H9 (cell line): ENCODE results near the gene COLQ. TPM values are rescaled to one million over a fixed set of nuclear protein-coding genes. Genes with fewer than 3 reads are reported as not detected.

Source experiments
- DNase-seq: peaks from one replicate; pipeline ENCODE4 v3.0.0-alpha.2; 2017
- H2AFZ ChIP-seq: one replicate; pipeline ENCODE4 v1.6.1; 2013; ENCODE audit warnings: mild to moderate bottlenecking, low read length, control low read depth, moderate library complexity
- H2AK5ac ChIP-seq: 2 replicates; pipeline ENCODE4 v1.6.1; 2013; ENCODE audit warnings: low read length, control low read depth, mixed read lengths; ENCODE audit not compliant: insufficient read length
- H2BK120ac ChIP-seq: one replicate; pipeline ENCODE4 v1.6.1; 2013; ENCODE audit warnings: low read depth, mild to moderate bottlenecking, low read length, control low read depth, inconsistent platforms; ENCODE audit not compliant: poor library complexity, severe bottlenecking
- H2BK12ac ChIP-seq: 2 replicates; pipeline ENCODE4 v1.6.1; 2013; ENCODE audit warnings: low read length, control low read depth, mixed read lengths, low read depth; ENCODE audit not compliant: insufficient read length
- H2BK15ac ChIP-seq: 2 replicates; pipeline ENCODE4 v1.6.1; 2013; ENCODE audit warnings: low read depth, low read length, control low read depth
- H2BK20ac ChIP-seq: one replicate; pipeline ENCODE4 v1.6.1; 2013; ENCODE audit warnings: low read depth, mild to moderate bottlenecking, low read length, control low read depth, inconsistent platforms; ENCODE audit not compliant: poor library complexity, severe bottlenecking
- H2BK5ac ChIP-seq: 2 replicates; pipeline ENCODE4 v1.6.1; 2013; ENCODE audit warnings: low read length, control low read depth, mixed read lengths; ENCODE audit not compliant: insufficient read length
- H3K14ac ChIP-seq: 2 replicates; pipeline ENCODE4 v1.6.1; 2013; ENCODE audit warnings: low read length, control low read depth; ENCODE audit not compliant: insufficient read depth
- H3K18ac ChIP-seq: 2 replicates; pipeline ENCODE4 v1.6.1; 2013; ENCODE audit warnings: low read depth, mild to moderate bottlenecking, mixed read lengths, low read length, control low read depth; ENCODE audit not compliant: insufficient read length
- H3K23ac ChIP-seq: 2 replicates; pipeline ENCODE4 v1.6.1; 2013; ENCODE audit warnings: low read length, control low read depth, mixed read lengths, low read depth; ENCODE audit not compliant: insufficient read length
- H3K23me2 ChIP-seq: 2 replicates; pipeline ENCODE4 v1.6.1; 2013; ENCODE audit warnings: low read depth, mild to moderate bottlenecking, mixed read lengths, low read length, control low read depth; ENCODE audit not compliant: insufficient read length, poor library complexity, severe bottlenecking
- H3K27ac ChIP-seq: 2 replicates; pipeline ENCODE4 v1.5.1; 2013; ENCODE audit warnings: low read length, control low read depth, mixed read lengths, low read depth; ENCODE audit not compliant: insufficient read length
- H3K27me3 ChIP-seq: 2 replicates; pipeline ENCODE4 v1.6.1; 2013; ENCODE audit warnings: low read length, control low read depth, inconsistent platforms; ENCODE audit not compliant: insufficient read depth
- H3K4ac ChIP-seq: 2 replicates; pipeline ENCODE4 v1.6.1; 2013; ENCODE audit warnings: low read depth, mild to moderate bottlenecking, control low read depth, inconsistent platforms, low read length, moderate library complexity
- H3K4me1 ChIP-seq: 2 replicates; pipeline ENCODE4 v1.6.1; 2013; ENCODE audit warnings: low read length, control low read depth, inconsistent platforms; ENCODE audit not compliant: insufficient read depth
- H3K4me2 ChIP-seq: 2 replicates; pipeline ENCODE4 v1.6.1; 2013; ENCODE audit warnings: low read length, control low read depth, mixed read lengths; ENCODE audit not compliant: insufficient read length, insufficient read depth
- H3K56ac ChIP-seq: 2 replicates; pipeline ENCODE4 v1.6.1; 2013; ENCODE audit warnings: low read depth, mild to moderate bottlenecking, mixed read lengths, low read length, control low read depth; ENCODE audit not compliant: insufficient read length
- H3K79me1 ChIP-seq: 2 replicates; pipeline ENCODE4 v1.6.1; 2013; ENCODE audit warnings: low read depth, mild to moderate bottlenecking, moderate library complexity, low read length, control low read depth, inconsistent platforms; ENCODE audit not compliant: insufficient read depth, poor library complexity, severe bottlenecking
- H3K79me2 ChIP-seq: 2 replicates; pipeline ENCODE4 v1.6.1; 2013; ENCODE audit warnings: low read length, control low read depth, inconsistent platforms; ENCODE audit not compliant: insufficient read depth
- H3K9ac ChIP-seq: 2 replicates; pipeline ENCODE4 v1.6.1; 2013; ENCODE audit warnings: low read length, control low read depth, mixed read lengths; ENCODE audit not compliant: insufficient read length; ENCODE audit errors: extremely low read depth
- H3K9me3 ChIP-seq: one replicate; pipeline ENCODE4 v1.6.1; 2013; ENCODE audit warnings: low read depth, low read length, inconsistent platforms; ENCODE audit not compliant: control insufficient read depth
- H3T11ph ChIP-seq: one replicate; pipeline ENCODE4 v1.6.1; 2013; ENCODE audit warnings: mild to moderate bottlenecking, low read length, control low read depth, inconsistent platforms
- H4K20me1 ChIP-seq: one replicate; pipeline ENCODE4 v1.6.1; 2013; ENCODE audit not compliant: control insufficient read depth, insufficient read length, insufficient read depth
- H4K5ac ChIP-seq: 2 replicates; pipeline ENCODE4 v1.6.1; 2013; ENCODE audit warnings: low read depth, mild to moderate bottlenecking, mixed read lengths, low read length, control low read depth; ENCODE audit not compliant: insufficient read length
- H4K8ac ChIP-seq: replicated peaks from 2 replicates; pipeline ENCODE4 v1.6.1; 2013; ENCODE audit warnings: low read length, control low read depth, mixed read lengths, low read depth; ENCODE audit not compliant: insufficient read length
- H4K91ac ChIP-seq: 2 replicates; pipeline ENCODE4 v1.6.1; 2013; ENCODE audit warnings: low read depth, mild to moderate bottlenecking, moderate library complexity, mixed read lengths, low read length, control low read depth; ENCODE audit not compliant: insufficient read length
- H3K27ac Mint-ChIP-seq, 3 experiments: 2 replicates in 2 of 3; 3 replicates in 1 of 3; pipeline ENCODE4 v1.8.0; 2020 to 2021; ENCODE audit warnings: mixed read lengths in 3 of 3, mild to moderate bottlenecking in 1 of 3, moderate library complexity in 1 of 3
- H3K27me3 Mint-ChIP-seq: 2 replicates; pipeline ENCODE4 v1.8.0; 2021; ENCODE audit warnings: low read depth, mild to moderate bottlenecking, moderate library complexity, mixed read lengths
- H3K36me3 Mint-ChIP-seq, 3 experiments: 2 replicates in 2 of 3; 3 replicates in 1 of 3; pipeline ENCODE4 v1.8.0; 2020 to 2021; ENCODE audit warnings: low read depth in 3 of 3, mixed read lengths in 3 of 3; ENCODE audit not compliant: insufficient read depth in 1 of 3
- H3K4me1 Mint-ChIP-seq, 2 experiments: 2 replicates each; pipeline ENCODE4 v1.8.0; 2020; ENCODE audit warnings: mixed read lengths in 2 of 2
- H3K4me3 Mint-ChIP-seq, 2 experiments: 2 replicates in 1 of 2; 3 replicates in 1 of 2; pipeline ENCODE4 v1.8.0; 2020 to 2021; ENCODE audit warnings: mild to moderate bottlenecking in 2 of 2, mixed read lengths in 2 of 2, moderate library complexity in 1 of 2
- H3K9me3 Mint-ChIP-seq, 2 experiments: 2 replicates in 1 of 2; 3 replicates in 1 of 2; pipeline ENCODE4 v1.8.0; 2020; ENCODE audit warnings: mild to moderate bottlenecking in 2 of 2, mixed read lengths in 2 of 2, moderate library complexity in 1 of 2
- WGBS: extraction: QIAGEN DNeasy Blood & Tissue Kit; methylation state at CpG from one replicate; pipeline ENCODE4 v1.1.7; 2013; ENCODE audit warnings: missing lambda C conversion rate, low lambda C conversion rate, mixed read lengths; ENCODE audit not compliant: insufficient read length; ENCODE audit errors: extremely low coverage; 5-methylcytosine and 5-hydroxymethylcytosine counted together
- total RNA-seq: library from RNA; stranded (reverse); gene quantifications from 2 replicates; pipeline ENCODE4 v1.2.1, GENCODE V29; 2021
- TF ChIP-seq, protein P1 (sequence below): fragments of 200-600 bp; sonication (generic); conservative IDR thresholded peaks from 3 replicates; pipeline ENCODE4 v1.8.0; 2021; ENCODE audit warnings: antibody characterized with exemption, mild to moderate bottlenecking

The COLQ gene
- total RNA-seq, 1 experiment from 2014 or later = 0.61 TPM

- H2BK12ac ChIP-seq = no peak overlapping the region
- no peak overlapping the region for H2BK5ac ChIP-seq
- no peak overlapping the region for H3T11ph ChIP-seq
- no peaks in the 10 kb centered on the region for H3K9me3 Mint-ChIP-seq
- no peak overlapping the region for H3K27ac ChIP-seq
- no peaks in the 10 kb centered on the region for H3K36me3 Mint-ChIP-seq
- peaks cover 13% of the 10 kb centered on the region for H3K27me3 Mint-ChIP-seq
- H3K4ac ChIP-seq = no peak overlapping the region
- no peak overlapping the region for H2BK120ac ChIP-seq
- no peak overlapping the region for H3K23ac ChIP-seq
- H3K18ac ChIP-seq = no peak overlapping the region
- H3K27me3 ChIP-seq = no peaks in the 10 kb centered on the region
- peaks cover 22% of the 10 kb centered on the region in 2 experiments for H3K4me1 Mint-ChIP-seq
- no peak overlapping the region for H3K9ac ChIP-seq
- H2BK15ac ChIP-seq = no peak overlapping the region
- WGBS = no CpG with 5 or more reads among the region's 7 CpGs
- no peaks in the 10 kb centered on the region for H3K23me2 ChIP-seq
- H4K20me1 ChIP-seq = no peaks in the 10 kb centered on the region
- H3K27ac Mint-ChIP-seq = no peak overlapping the region
- H3K79me2 ChIP-seq = no peaks in the 10 kb centered on the region
- H3K4me1 ChIP-seq = peaks cover 3% of the 10 kb centered on the region; the same call in 1 of the 2 replicates
- no peak overlapping the region for H4K8ac ChIP-seq
- no peaks in the 10 kb centered on the region for H3K79me1 ChIP-seq
- H3K9me3 ChIP-seq = no peaks in the 10 kb centered on the region
- H4K91ac ChIP-seq = no peak overlapping the region
- no peak overlapping the region for H4K5ac ChIP-seq
- DNase-seq = no peak
- TF ChIP-seq, protein P1, sequence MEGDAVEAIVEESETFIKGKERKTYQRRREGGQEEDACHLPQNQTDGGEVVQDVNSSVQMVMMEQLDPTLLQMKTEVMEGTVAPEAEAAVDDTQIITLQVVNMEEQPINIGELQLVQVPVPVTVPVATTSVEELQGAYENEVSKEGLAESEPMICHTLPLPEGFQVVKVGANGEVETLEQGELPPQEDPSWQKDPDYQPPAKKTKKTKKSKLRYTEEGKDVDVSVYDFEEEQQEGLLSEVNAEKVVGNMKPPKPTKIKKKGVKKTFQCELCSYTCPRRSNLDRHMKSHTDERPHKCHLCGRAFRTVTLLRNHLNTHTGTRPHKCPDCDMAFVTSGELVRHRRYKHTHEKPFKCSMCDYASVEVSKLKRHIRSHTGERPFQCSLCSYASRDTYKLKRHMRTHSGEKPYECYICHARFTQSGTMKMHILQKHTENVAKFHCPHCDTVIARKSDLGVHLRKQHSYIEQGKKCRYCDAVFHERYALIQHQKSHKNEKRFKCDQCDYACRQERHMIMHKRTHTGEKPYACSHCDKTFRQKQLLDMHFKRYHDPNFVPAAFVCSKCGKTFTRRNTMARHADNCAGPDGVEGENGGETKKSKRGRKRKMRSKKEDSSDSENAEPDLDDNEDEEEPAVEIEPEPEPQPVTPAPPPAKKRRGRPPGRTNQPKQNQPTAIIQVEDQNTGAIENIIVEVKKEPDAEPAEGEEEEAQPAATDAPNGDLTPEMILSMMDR = no peak
- H2AK5ac ChIP-seq = no peak overlapping the region
- H3K14ac ChIP-seq = no peak overlapping the region
- no peak overlapping the region for H2AFZ ChIP-seq
- no peak overlapping the region for H3K4me3 Mint-ChIP-seq
- no peak overlapping the region for H3K56ac ChIP-seq
- H3K4me2 ChIP-seq = no peak overlapping the region
- H2BK20ac ChIP-seq = no peak overlapping the region
These were observed 22.0 kb downstream of the COLQ start for GRCh38 chr3:15499536-15499935.
